Loucy (cell line): ENCODE measurements around the gene AHNAK.

Experiments
- H2AFZ ChIP-seq: fragments of 200-600 bp; sonication (generic); 2 replicates; pipeline ENCODE4 v1.6.0; 2016; ENCODE audit warnings: antibody characterized with exemption, mild to moderate bottlenecking, low read length, moderate library complexity
- H3F3A ChIP-seq: fragments of 200-600 bp; 2 replicates; pipeline ENCODE4 v1.6.0; 2016; ENCODE audit warnings: antibody characterized with exemption, low read depth, mild to moderate bottlenecking
- H3K27me3 ChIP-seq: fragments of 200-600 bp; sonication (generic); 2 replicates; pipeline ENCODE4 v1.6.1; 2014; ENCODE audit warnings: low read length, mild to moderate bottlenecking; ENCODE audit not compliant: insufficient read depth, poor library complexity, severe bottlenecking
- H3K36me3 ChIP-seq: fragments of 200-600 bp; sonication (generic); 2 replicates; pipeline ENCODE4 v1.6.1; 2016; ENCODE audit warnings: low read length; ENCODE audit not compliant: insufficient read depth
- H3K4me1 ChIP-seq: fragments of 200-600 bp; sonication (generic); 2 replicates; pipeline ENCODE4 v1.5.1; 2014; ENCODE audit warnings: low read length, mild to moderate bottlenecking; ENCODE audit not compliant: insufficient read depth, poor library complexity, severe bottlenecking
- H3K4me2 ChIP-seq: fragments of 200-600 bp; sonication (generic); 2 replicates; pipeline ENCODE4 v1.6.0; 2014; ENCODE audit warnings: antibody characterized with exemption, low read length, low read depth, mild to moderate bottlenecking; ENCODE audit not compliant: poor library complexity, severe bottlenecking
- H3K4me3 ChIP-seq: fragments of 200-600 bp; sonication (generic); 2 replicates; pipeline ENCODE4 v1.5.1; 2014; ENCODE audit warnings: low read length, mild to moderate bottlenecking, mixed read lengths; ENCODE audit not compliant: poor library complexity, severe bottlenecking
- H3K79me2 ChIP-seq: fragments of 200-600 bp; sonication (generic); 2 replicates; pipeline ENCODE4 v1.6.1; 2014; ENCODE audit warnings: low read length; ENCODE audit not compliant: insufficient read depth
- H3K9ac ChIP-seq: fragments of 200-600 bp; sonication (generic); 2 replicates; pipeline ENCODE4 v1.6.0; 2014; ENCODE audit warnings: mild to moderate bottlenecking, low read depth, low read length, moderate library complexity; ENCODE audit not compliant: poor library complexity, severe bottlenecking
- H3K9me2 ChIP-seq: fragments of 200-600 bp; sonication (generic); replicated peaks from 2 replicates; pipeline ENCODE4 v1.6.1; 2016; ENCODE audit warnings: low read depth, low read length, mixed read lengths
- H3K9me3 ChIP-seq: fragments of 200-600 bp; sonication (generic); 2 replicates; pipeline ENCODE4 v1.6.1; 2014; ENCODE audit warnings: mild to moderate bottlenecking, antibody characterized with exemption, low read length, low read depth; ENCODE audit not compliant: insufficient read depth
- H4K20me1 ChIP-seq: fragments of 200-600 bp; sonication (generic); 2 replicates; pipeline ENCODE4 v1.6.0; 2014; ENCODE audit warnings: antibody characterized with exemption, low read length, mild to moderate bottlenecking; ENCODE audit not compliant: insufficient read depth, poor library complexity, severe bottlenecking
- CTCF ChIP-seq: fragments of 200-600 bp; sonication (generic); conservative IDR thresholded peaks from 2 replicates; pipeline ENCODE4 v1.5.1; 2014; ENCODE audit warnings: mild to moderate bottlenecking, antibody characterized with exemption, low read length
- EZH2phosphoT487 ChIP-seq: fragments of 200-600 bp; IDR thresholded peaks from 2 replicates; pipeline ENCODE4 v1.6.1; 2018; ENCODE audit warnings: antibody characterized with exemption, mild to moderate bottlenecking, moderate library complexity, borderline replicate concordance

Gene AHNAK

DNA sequence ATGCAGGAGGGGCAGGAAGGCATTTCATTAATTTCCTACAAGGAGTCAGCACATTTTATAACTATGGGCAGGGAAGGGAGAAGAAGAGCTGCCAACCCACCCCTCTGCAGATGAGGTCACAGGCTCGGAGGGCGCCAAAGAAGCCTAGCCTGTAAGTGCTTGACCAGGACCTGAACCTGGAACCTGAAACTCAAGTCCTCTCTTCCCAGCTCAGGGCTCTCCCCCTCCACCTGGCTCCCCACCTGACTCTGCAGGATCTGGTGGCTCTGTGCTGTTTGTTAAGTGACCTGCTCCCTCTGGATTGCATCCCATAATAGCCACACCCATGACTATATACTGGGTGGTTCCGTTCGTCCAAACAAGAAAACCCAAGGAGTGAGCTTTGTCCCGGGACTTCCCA lies 100.5 kb downstream of the AHNAK start:
- no peaks in the 10 kb centered on the region for H3K4me1 ChIP-seq
- no peak for TF ChIP-seq CTCF
- no peak for TF ChIP-seq EZH2phosphoT487
- H4K20me1 ChIP-seq: no peaks in the 10 kb centered on the region
- no peak overlapping the region for H3K4me3 ChIP-seq
- H3K36me3 ChIP-seq: no peaks in the 10 kb centered on the region
- no peaks in the 10 kb centered on the region for H3F3A ChIP-seq
- no peaks in the 10 kb centered on the region for H3K9me2 ChIP-seq
- no peak overlapping the region for H3K4me2 ChIP-seq
- no peaks in the 10 kb centered on the region for H3K9me3 ChIP-seq
- H3K9ac ChIP-seq: no peak overlapping the region
- H3K27me3 ChIP-seq: no peaks in the 10 kb centered on the region
- no peaks in the 10 kb centered on the region for H3K79me2 ChIP-seq
- no peak overlapping the region for H2AFZ ChIP-seq

DNA sequence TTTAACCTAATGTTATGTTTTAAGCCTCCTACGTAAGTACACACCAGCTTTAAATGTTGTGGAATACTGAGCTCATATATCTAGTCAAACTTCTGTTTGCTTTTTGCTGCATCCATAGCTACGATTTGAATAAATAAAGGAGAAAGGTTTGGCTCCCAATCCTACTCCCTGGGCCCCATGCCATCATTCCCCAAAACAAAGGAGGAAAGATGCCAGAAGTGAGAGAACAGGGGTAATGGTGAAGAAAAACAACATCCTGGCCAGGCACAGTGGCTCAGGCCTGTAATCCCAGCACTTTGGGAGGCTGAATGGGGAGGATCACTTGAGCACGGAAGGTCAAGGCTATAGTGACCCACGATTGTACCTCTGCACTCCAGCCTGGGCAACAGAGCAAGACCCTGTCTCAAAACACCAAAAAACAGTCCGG lies 101.3 kb downstream of the AHNAK start:
- H3K4me2 ChIP-seq: no peak overlapping the region
- H2AFZ ChIP-seq: no peak overlapping the region
- no peaks in the 10 kb centered on the region for H3K27me3 ChIP-seq
- H4K20me1 ChIP-seq: no peaks in the 10 kb centered on the region
- no peaks in the 10 kb centered on the region for H3K9me3 ChIP-seq
- H3K36me3 ChIP-seq: no peaks in the 10 kb centered on the region
- H3K79me2 ChIP-seq: no peaks in the 10 kb centered on the region
- peaks cover under 1% of the 10 kb centered on the region for H3K4me1 ChIP-seq
- H3K9ac ChIP-seq: no peak overlapping the region
- TF ChIP-seq EZH2phosphoT487 (no peak), CTCF (no peak)
- H3F3A ChIP-seq: no peaks in the 10 kb centered on the region
- no peaks in the 10 kb centered on the region for H3K9me2 ChIP-seq
- H3K4me3 ChIP-seq: no peak overlapping the region

DNA sequence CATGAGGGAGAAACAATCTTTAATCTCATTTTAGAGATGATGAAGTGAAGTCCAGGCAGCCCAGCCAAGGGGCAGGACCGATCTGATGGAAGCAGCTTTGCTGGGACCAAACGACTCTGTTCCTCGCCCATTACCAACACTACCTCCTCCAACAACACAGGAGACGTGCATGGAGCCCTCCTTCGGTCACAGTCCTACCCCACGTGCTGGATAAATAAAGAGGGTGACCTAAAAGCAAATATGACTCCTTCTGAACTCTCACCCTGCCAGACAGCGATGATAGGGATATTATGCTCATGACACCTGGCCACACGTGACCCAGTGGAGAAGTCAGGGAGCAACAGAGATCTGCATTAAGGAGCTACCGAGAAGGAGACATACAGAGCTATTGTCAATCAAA lies 101.8 kb downstream of the AHNAK start:
- H4K20me1 ChIP-seq: no peaks in the 10 kb centered on the region
- no peak overlapping the region for H3K9ac ChIP-seq
- no peak overlapping the region for H3K4me3 ChIP-seq
- no peak for TF ChIP-seq CTCF
- no peak for TF ChIP-seq EZH2phosphoT487
- no peaks in the 10 kb centered on the region for H3K9me3 ChIP-seq
- H2AFZ ChIP-seq: no peak overlapping the region
- no peaks in the 10 kb centered on the region for H3K79me2 ChIP-seq
- H3K27me3 ChIP-seq: no peaks in the 10 kb centered on the region
- no peak overlapping the region for H3K4me2 ChIP-seq
- no peaks in the 10 kb centered on the region for H3F3A ChIP-seq
- H3K9me2 ChIP-seq: no peaks in the 10 kb centered on the region
- H3K4me1 ChIP-seq: peaks cover 5% of the 10 kb centered on the region
- no peaks in the 10 kb centered on the region for H3K36me3 ChIP-seq
